Stomach (tissue), 19 donors: ENCODE results near the gene NR1H4. TPM values are rescaled to one million over a fixed set of nuclear protein-coding genes. Genes with fewer than 3 reads are reported as not detected.
"Not testable (repeated sequence)": the region's sequence is repeated elsewhere in the genome, so short reads cannot be mapped to it uniquely, and the experiment has no call there.

Source experiments
- DNase-seq, 2 donors: peaks; one replicate each; pipeline versions ENCODE4 v3.0.0 to v3.0.0-alpha.2; 2013 to 2019
- H3K27ac ChIP-seq, 5 donors: fragments of 200-600 bp in 4 of 5; sonication (generic) in 4 of 5; one replicate each; pipeline ENCODE4 v1.5.1; 2013 to 2019; ENCODE audit warnings: mild to moderate bottlenecking in 1 of 5, moderate library complexity in 1 of 5
- H3K27me3 ChIP-seq, 3 donors: fragments of 200-600 bp; sonication (generic); one replicate each; pipeline ENCODE4 v1.5.1; 2017 to 2019; ENCODE audit warnings: mixed run types in 1 of 3
- H3K36me3 ChIP-seq, 4 donors: fragments of 200-600 bp; sonication (generic); 1 replicate in 3 of 4; 2 replicates in 1 of 4; pipeline ENCODE4 v1.5.1; 2016 to 2019
- H3K4me1 ChIP-seq, 4 donors: fragments of 200-600 bp; sonication (generic); one replicate each; pipeline ENCODE4 v1.5.1; 2016 to 2019
- H3K4me3 ChIP-seq, 4 donors: fragments of 200-600 bp; sonication (generic) in 3 of 4; one replicate each; pipeline ENCODE4 v1.5.1; 2016 to 2019; ENCODE audit warnings: mild to moderate bottlenecking in 1 of 4
- H3K9me3 ChIP-seq, 4 donors: fragments of 200-600 bp; sonication (generic); one replicate each; pipeline ENCODE4 v1.5.1; 2016 to 2019
- CTCF ChIP-seq, 7 experiments: fragments of 450-650 bp in 4 of 7; fragments of 200-600 bp in 3 of 7; sonication (generic) in 3 of 7; IDR thresholded peaks; one replicate each; pipeline ENCODE4 v1.5.1; 2016 to 2019; ENCODE audit warnings: antibody characterized with exemption in 7 of 7, control low read depth in 2 of 7, mild to moderate bottlenecking in 1 of 7
- EP300 ChIP-seq: sonication (generic); formaldehyde crosslinking; IDR thresholded peaks from one replicate; pipeline ENCODE4 v1.6.1; 2017; ENCODE audit warnings: antibody characterized with exemption
- POLR2A ChIP-seq, 4 donors: fragments of 450-650 bp; IDR thresholded peaks; one replicate each; pipeline ENCODE4 v1.6.1; 2016; ENCODE audit warnings: antibody characterized with exemption in 4 of 4, control low read depth in 2 of 4, mild to moderate bottlenecking in 1 of 4, moderate library complexity in 1 of 4
- POLR2AphosphoS5 ChIP-seq, 3 donors: sonication (generic); formaldehyde crosslinking; IDR thresholded peaks; one replicate each; pipeline ENCODE4 v1.6.1; 2016; ENCODE audit warnings: antibody characterized with exemption in 3 of 3
- WGBS, 5 donors: extraction: QIAGEN DNeasy Blood & Tissue Kit in 3 of 5; methylation state at CpG; one replicate each; pipeline versions ENCODE4 v1.1.5 to v1.1.7; 2013 to 2018; 5-methylcytosine and 5-hydroxymethylcytosine counted together
- intact Hi-C: fragments of 100-400 bp; cut with DNase I; formaldehyde crosslinking; loops from one replicate; pipeline ENCODE4 v1.15.1; 2023; ENCODE audit warnings: low total_unique reads
- long read RNA-seq, 10 donors: transcript quantifications; one replicate each; lab custom pipeline, GENCODE V29; 2026
- polyA plus RNA-seq, 3 donors: library from polyadenylated mRNA; stranded (reverse); fragments of 200-250 nt; gene quantifications; one replicate each; pipeline ENCODE4 v1.2.3, GENCODE V29; 2013
- total RNA-seq, 5 donors: library from RNA; depleted of rRNA; stranded (reverse); fragments of >200 nt; gene quantifications; one replicate each; pipeline versions ENCODE4 v1.1.0 to v1.2.3, GENCODE V29; 2014 to 2016
- donor health status: healthy with polysubstance abuse.
- donor health status: Bipolar disorder and iron deficiency.
- donor health status: healthy.

NR1H4 gene
- 1 to 10 TPM in 3 of 5 donors, not detected in 2; 2.9 to 6.7 (median 3.5) TPM for total RNA-seq
- under 1 TPM in 2 of 3 donors, not detected in 1; 0.46 to 1.00 TPM for polyA plus RNA-seq
- long read RNA-seq, donor 1, partial matches to known transcripts, result 0 of 1 reads
- long read RNA-seq, donor 1, other reads (novel, unspliced or antisense), result 0 of 1 reads
- long read RNA-seq, donor 2, partial matches to known transcripts, result 0 of 2 reads
- long read RNA-seq, donor 2, other reads (novel, unspliced or antisense), result 0 of 2 reads
- long read RNA-seq, donor 3, result 0 reads
- long read RNA-seq, donor 4, result 0 reads
- long read RNA-seq, donor 5, result 0 reads
- long read RNA-seq, donor 6, partial matches to known transcripts, result 0 of 1 reads
- long read RNA-seq, donor 6, other reads (novel, unspliced or antisense), result 0 of 1 reads
- long read RNA-seq, donor 7, result 0 reads
- long read RNA-seq, donor 8, result 0 reads
- long read RNA-seq, donor 9, result 0 reads
- long read RNA-seq, donor 10, partial matches to known transcripts, result 0 of 2 reads
- long read RNA-seq, donor 10, other reads (novel, unspliced or antisense), result 0 of 2 reads

GRCh38 chr12:100473716-100474150, at the start of gene NR1H4:
Gene NR1H4 (plus strand): TSS chr12:100473866. CDS start chr12:100493324, 19,458 bp downstream.
- no peak within 1 kb of the TSS for H3K4me3 ChIP-seq
- intact Hi-C loops, result no loop called here
- no peaks in the 10 kb centered on the region for H3K27me3 ChIP-seq
- 58 to 73% (median 69%) methylated on average over 6 of the region's 6 CpGs for WGBS, 5 donors
- H3K27ac ChIP-seq, result no peak within 1 kb of the TSS
- TF ChIP-seq EP300 (no peak), POLR2A (IDR thresholded peaks at IDR 0.05) (no peak), CTCF (IDR thresholded peaks at IDR 0.05) (no peak), POLR2AphosphoS5 (IDR thresholded peaks at IDR 0.05) (no peak)
- peaks cover 0 to 10% (median 3%) of the 10 kb centered on the region in 4 donors for H3K4me1 ChIP-seq
- H3K9me3 ChIP-seq, result no peaks in the 10 kb centered on the region
- H3K36me3 ChIP-seq, result no peaks in the 10 kb centered on the region
- peak in 1 of 2 donors; percentile 62 for DNase-seq

GRCh38 chr12:100426145-100426544, 47.5 kb upstream of the NR1H4 start:
- H3K4me1 ChIP-seq, result no peaks in the 10 kb centered on the region
- intact Hi-C loops, result no loop called here
- no peak for DNase-seq
- 19 to 45% (median 29%) methylated on average over 1 of the region's 1 CpG for WGBS, 5 donors
- H3K4me3 ChIP-seq, result no peak overlapping the region
- no peaks in the 10 kb centered on the region for H3K9me3 ChIP-seq
- no peak overlapping the region for H3K27ac ChIP-seq
- H3K27me3 ChIP-seq, result no peaks in the 10 kb centered on the region
- H3K36me3 ChIP-seq, result no peaks in the 10 kb centered on the region
- TF ChIP-seq POLR2AphosphoS5 (IDR thresholded peaks at IDR 0.05), result no peak
- no peak for TF ChIP-seq CTCF (IDR thresholded peaks at IDR 0.05)
- TF ChIP-seq EP300, result no peak
- no peak for TF ChIP-seq POLR2A (IDR thresholded peaks at IDR 0.05)

GRCh38 chr12:100427078-100427477, 46.6 kb upstream of the NR1H4 start:
- H3K36me3 ChIP-seq, result no peaks in the 10 kb centered on the region
- H3K27ac ChIP-seq, result no peak overlapping the region
- no peak overlapping the region for H3K4me3 ChIP-seq
- TF ChIP-seq CTCF (IDR thresholded peaks at IDR 0.05) (no peak), POLR2AphosphoS5 (IDR thresholded peaks at IDR 0.05) (peak in 1 of 3 donors; percentile 18)
- no peaks in the 10 kb centered on the region for H3K9me3 ChIP-seq
- intact Hi-C loops, result no loop called here
- H3K4me1 ChIP-seq, result no peaks in the 10 kb centered on the region
- WGBS, 5 donors, result 59 to 71% (median 69%) methylated on average over 3 of the region's 3 CpGs
- DNase-seq, result no peak
- no peaks in the 10 kb centered on the region for H3K27me3 ChIP-seq

- WGBS, 5 donors, result 96 to 99% (median 97%) methylated on average over 8 to 32 of the region's 32 CpGs
- H3K36me3 ChIP-seq, H3K9me3 ChIP-seq, intact Hi-C loops, H3K27me3 ChIP-seq, H3K27ac ChIP-seq, H3K4me1 ChIP-seq, H3K4me3 ChIP-seq, DNase-seq: not testable (repeated sequence)
These were observed 43.4 kb upstream of the NR1H4 start for GRCh38 chr12:100430251-100430650.

- no peak for TF ChIP-seq CTCF (IDR thresholded peaks at IDR 0.05)
- TF ChIP-seq POLR2AphosphoS5 (IDR thresholded peaks at IDR 0.05), result no peak
- no peak for TF ChIP-seq POLR2A (IDR thresholded peaks at IDR 0.05)
- no peak for TF ChIP-seq EP300
- Histone ChIP-seq H3K27ac (no peak overlapping the region), H3K9me3 (no peaks in the 10 kb centered on the region), H3K4me3 (no peak overlapping the region), H3K4me1 (peaks cover 0 to 13% (median 6%) of the 10 kb centered on the region in 4 donors), H3K36me3 (no peaks in the 10 kb centered on the region), H3K27me3 (no peaks in the 10 kb centered on the region)
- intact Hi-C loops, result no loop called here
- DNase-seq, result no peak
- WGBS, 5 donors, result 41 to 77% (median 71%) methylated on average over 2 of the region's 2 CpGs
These were observed 40.0 kb upstream of the NR1H4 start for GRCh38 chr12:100433701-100434100.
